Hepatocyte (in vitro differentiated cells): ENCODE data around the gene GAS5.

Source experiments
- CTCF ChIP-seq: fragments of 200-600 bp; sonication (generic); IDR thresholded peaks from 2 replicates; pipeline ENCODE4 v1.5.1; 2016; ENCODE audit warnings: antibody characterized with exemption, mild to moderate bottlenecking; ENCODE audit not compliant: poor library complexity
- EZH2 ChIP-seq: fragments of 200-600 bp; sonication (generic); IDR thresholded peaks from 2 replicates; pipeline ENCODE4 v1.6.1; 2016; ENCODE audit warnings: antibody characterized with exemption, mild to moderate bottlenecking, borderline replicate concordance
- EZH2phosphoT487 ChIP-seq: fragments of 200-600 bp; sonication (generic); IDR thresholded peaks from one replicate; pipeline ENCODE4 v1.6.1; 2018; ENCODE audit warnings: antibody characterized with exemption, mild to moderate bottlenecking, low read depth, moderate library complexity; ENCODE audit not compliant: unreplicated experiment, severe bottlenecking

GRCh38 chr1:173856014-173856413, 11.8 kb downstream of the GAS5 start:
- TF ChIP-seq CTCF (no peak), EZH2 (no peak), EZH2phosphoT487 (no peak)
